Measurements from ENCODE around the gene ZPLD1. TPM values are rescaled to one million over a fixed set of nuclear protein-coding genes. Genes with fewer than 3 reads are reported as not detected.

The ZPLD1 gene
- total RNA-seq, 1 donor from 2014 or later: 0.45 TPM

DNA sequence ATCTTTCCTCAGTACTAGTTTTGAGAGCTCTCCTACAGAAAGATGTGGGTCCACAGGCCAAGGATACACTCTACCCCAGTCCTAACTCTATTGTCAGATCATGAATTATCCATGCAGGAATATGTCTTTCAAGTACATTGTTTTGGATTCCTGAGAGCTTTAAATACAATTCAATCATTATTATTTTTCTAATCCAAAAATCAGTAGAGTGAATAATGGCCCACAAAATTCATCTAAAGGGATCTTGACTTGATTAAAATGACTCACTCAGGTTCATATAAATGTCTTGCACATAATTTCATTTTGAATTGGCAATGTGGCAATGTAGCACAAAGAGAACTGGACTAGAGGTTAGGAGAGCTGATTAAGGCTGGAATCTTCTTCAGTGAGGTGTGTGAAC is 93.9 kb downstream of the ZPLD1 start:
- Histone ChIP-seq H3K4me3 (ENCODE audit: insufficient read depth, low read depth, low read length) (no peak overlapping the region), H3K27me3 (ENCODE audit: insufficient read depth, low read length) (no peaks in the 10 kb centered on the region), H3K79me2 (ENCODE audit: insufficient read depth, low read length) (no peaks in the 10 kb centered on the region), H3K36me3 (ENCODE audit: insufficient read depth, low read length) (no peaks in the 10 kb centered on the region), H3K4me2 (ENCODE audit: low read length) (no peak overlapping the region), H3K9me3 (ENCODE audit: insufficient read depth, low read depth, low read length) (no peaks in the 10 kb centered on the region), H3K9ac (ENCODE audit: low read length) (no peak overlapping the region), H2AFZ (ENCODE audit: low read depth, low read length) (no peak overlapping the region), H4K20me1 (ENCODE audit: insufficient read depth, low read length) (no peaks in the 10 kb centered on the region), H3K27ac (ENCODE audit: low read depth, low read length) (no peak overlapping the region), H3K4me1 (ENCODE audit: insufficient read depth, low read length) (no peaks in the 10 kb centered on the region)
- Mint-ChIP-seq H3K27ac (ENCODE audit: unreplicated experiment) (no peak overlapping the region), H3K4me1 (ENCODE audit: low read depth, unreplicated experiment) (peaks cover 17% of the 10 kb centered on the region), H3K27me3 (ENCODE audit: low read depth, unreplicated experiment) (no peaks in the 10 kb centered on the region), H3K36me3 (ENCODE audit: low read depth, unreplicated experiment) (no peaks in the 10 kb centered on the region), H3K9me3 (ENCODE audit: unreplicated experiment) (no peaks in the 10 kb centered on the region), H3K4me3 (ENCODE audit: unreplicated experiment) (no peak overlapping the region)
- no peak for TF ChIP-seq EZH2 (IDR thresholded peaks at IDR 0.05; ENCODE audit: insufficient read depth, low read length)
- TF ChIP-seq, protein P1, sequence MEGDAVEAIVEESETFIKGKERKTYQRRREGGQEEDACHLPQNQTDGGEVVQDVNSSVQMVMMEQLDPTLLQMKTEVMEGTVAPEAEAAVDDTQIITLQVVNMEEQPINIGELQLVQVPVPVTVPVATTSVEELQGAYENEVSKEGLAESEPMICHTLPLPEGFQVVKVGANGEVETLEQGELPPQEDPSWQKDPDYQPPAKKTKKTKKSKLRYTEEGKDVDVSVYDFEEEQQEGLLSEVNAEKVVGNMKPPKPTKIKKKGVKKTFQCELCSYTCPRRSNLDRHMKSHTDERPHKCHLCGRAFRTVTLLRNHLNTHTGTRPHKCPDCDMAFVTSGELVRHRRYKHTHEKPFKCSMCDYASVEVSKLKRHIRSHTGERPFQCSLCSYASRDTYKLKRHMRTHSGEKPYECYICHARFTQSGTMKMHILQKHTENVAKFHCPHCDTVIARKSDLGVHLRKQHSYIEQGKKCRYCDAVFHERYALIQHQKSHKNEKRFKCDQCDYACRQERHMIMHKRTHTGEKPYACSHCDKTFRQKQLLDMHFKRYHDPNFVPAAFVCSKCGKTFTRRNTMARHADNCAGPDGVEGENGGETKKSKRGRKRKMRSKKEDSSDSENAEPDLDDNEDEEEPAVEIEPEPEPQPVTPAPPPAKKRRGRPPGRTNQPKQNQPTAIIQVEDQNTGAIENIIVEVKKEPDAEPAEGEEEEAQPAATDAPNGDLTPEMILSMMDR (IDR thresholded peaks at IDR 0.05; ENCODE audit: insufficient read depth, low read depth, low read length): no peak
- FAIRE-seq (no peak), DNase-seq (ENCODE audit: low read depth) (no peak)

All from astrocyte (in vitro differentiated cells and primary cell).